HepG2 (cell line): ENCODE measurements around the gene ICOS.
"Not testable (repeated sequence)": the region's sequence is repeated elsewhere in the genome, so short reads cannot be mapped to it uniquely, and the experiment has no call there.

Experiments
- CBFB ChIP-seq: sonication (generic); formaldehyde crosslinking; IDR thresholded peaks from 2 replicates; pipeline ENCODE4 v1.4.0; 2020; ENCODE audit warnings: missing genetic modification reagents
- CENPX ChIP-seq: sonication (generic); formaldehyde crosslinking; IDR thresholded peaks from 2 replicates; pipeline ENCODE4 v1.9.0; 2021; ENCODE audit warnings: mild to moderate bottlenecking, missing genetic modification reagents, moderate library complexity
- ETS1 ChIP-seq: sonication (generic); formaldehyde crosslinking; IDR thresholded peaks from 2 replicates; pipeline ENCODE4 v1.4.0; 2020; ENCODE audit warnings: missing genetic modification reagents
- GZF1 ChIP-seq: sonication (generic); formaldehyde crosslinking; IDR thresholded peaks from 2 replicates; pipeline ENCODE4 v1.5.1; 2020; ENCODE audit warnings: mild to moderate bottlenecking, missing genetic modification reagents
- MAZ ChIP-seq, 2 experiments: sonication (generic) in 1 of 2; formaldehyde crosslinking in 1 of 2; IDR thresholded peaks; 2 replicates each; pipeline versions ENCODE4 v1.5.0 to v1.6.1; 2012 to 2020; ENCODE audit warnings: low read depth in 2 of 2, mild to moderate bottlenecking in 2 of 2, borderline replicate concordance in 1 of 2, improper control_type of control experiment in 1 of 2, low read length in 1 of 2, missing genetic modification reagents in 1 of 2, moderate library complexity in 1 of 2
- POLR2AphosphoS5 ChIP-seq: IDR thresholded peaks from 2 replicates; pipeline ENCODE4 v1.6.1; 2012; ENCODE audit warnings: low read depth, low read length
- RFXAP ChIP-seq: sonication (generic); formaldehyde crosslinking; IDR thresholded peaks from 2 replicates; pipeline ENCODE4 v1.4.0; 2020; ENCODE audit warnings: missing genetic modification reagents, borderline replicate concordance
- ZKSCAN5 ChIP-seq: sonication (generic); formaldehyde crosslinking; IDR thresholded peaks from 2 replicates; pipeline ENCODE4 v1.5.1; 2020; ENCODE audit warnings: mild to moderate bottlenecking, missing genetic modification reagents
- ZNF282 ChIP-seq: fragments of 450-650 bp; IDR thresholded peaks from 2 replicates; pipeline ENCODE4 v1.6.1; 2018; ENCODE audit not compliant: partially characterized antibody
- ZSCAN22 ChIP-seq: sonication (generic); formaldehyde crosslinking; IDR thresholded peaks from 2 replicates; pipeline ENCODE4 v1.4.0; 2020; ENCODE audit warnings: mild to moderate bottlenecking, missing genetic modification reagents
- ZXDC ChIP-seq: sonication (generic); formaldehyde crosslinking; IDR thresholded peaks from 2 replicates; pipeline ENCODE4 v1.5.0; 2020; ENCODE audit warnings: mild to moderate bottlenecking, missing genetic modification reagents

GRCh38 chr2:203943493-203944382 lies 7.2 kb downstream of the ICOS start:
- not testable (repeated sequence) for TF ChIP-seq GZF1 (CRISPR knock-in tag); POLR2AphosphoS5; ZSCAN22 (CRISPR knock-in tag); CBFB (CRISPR knock-in tag); CENPX (CRISPR knock-in tag); ZKSCAN5 (CRISPR knock-in tag); RFXAP; MAZ (IDR thresholded peaks at IDR 0.05; ENCODE audit: borderline replicate concordance, low read depth, low read length); MAZ (CRISPR knock-in tag; IDR thresholded peaks at IDR 0.05; ENCODE audit: low read depth); ETS1 (CRISPR knock-in tag); ZNF282; ZXDC (CRISPR knock-in tag)
